Neural progenitor cell (in vitro differentiated cells): ENCODE measurements around the gene GCC1.

Source experiments
- EZH2 ChIP-seq: fragments of 200-600 bp; sonication (generic); IDR thresholded peaks from 2 replicates; pipeline ENCODE4 v1.6.1; 2017; ENCODE audit warnings: antibody characterized with exemption, mild to moderate bottlenecking, moderate library complexity
- EZH2phosphoT487 ChIP-seq: fragments of 200-600 bp; sonication (generic); IDR thresholded peaks from 2 replicates; pipeline ENCODE4 v1.6.1; 2017; ENCODE audit warnings: antibody characterized with exemption
- TF ChIP-seq, protein P1 (sequence below): fragments of 200-600 bp; sonication (generic); IDR thresholded peaks from 2 replicates; pipeline ENCODE4 v1.5.1; 2017; ENCODE audit warnings: antibody characterized with exemption, mild to moderate bottlenecking

DNA sequence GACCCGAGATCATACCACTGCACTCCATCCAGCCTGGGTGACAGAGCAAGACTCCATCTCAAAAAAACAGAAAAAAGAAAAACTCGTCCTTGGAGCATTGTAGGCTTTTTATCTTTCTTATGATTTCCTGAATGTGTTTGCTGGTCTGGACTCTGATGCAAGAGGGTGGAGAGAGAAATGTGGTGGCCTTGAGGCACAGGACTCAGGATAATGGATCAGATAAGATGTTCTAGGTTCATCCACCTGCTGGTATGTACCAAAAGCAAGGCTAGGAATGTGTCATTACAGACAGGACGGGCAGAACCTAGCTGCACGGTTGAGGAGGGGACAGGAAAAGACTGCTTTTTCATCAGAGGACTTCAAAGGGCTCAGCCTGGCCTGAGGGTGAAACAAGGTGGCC is 33.5 kb downstream of the GCC1 start:
- TF ChIP-seq, protein P1, sequence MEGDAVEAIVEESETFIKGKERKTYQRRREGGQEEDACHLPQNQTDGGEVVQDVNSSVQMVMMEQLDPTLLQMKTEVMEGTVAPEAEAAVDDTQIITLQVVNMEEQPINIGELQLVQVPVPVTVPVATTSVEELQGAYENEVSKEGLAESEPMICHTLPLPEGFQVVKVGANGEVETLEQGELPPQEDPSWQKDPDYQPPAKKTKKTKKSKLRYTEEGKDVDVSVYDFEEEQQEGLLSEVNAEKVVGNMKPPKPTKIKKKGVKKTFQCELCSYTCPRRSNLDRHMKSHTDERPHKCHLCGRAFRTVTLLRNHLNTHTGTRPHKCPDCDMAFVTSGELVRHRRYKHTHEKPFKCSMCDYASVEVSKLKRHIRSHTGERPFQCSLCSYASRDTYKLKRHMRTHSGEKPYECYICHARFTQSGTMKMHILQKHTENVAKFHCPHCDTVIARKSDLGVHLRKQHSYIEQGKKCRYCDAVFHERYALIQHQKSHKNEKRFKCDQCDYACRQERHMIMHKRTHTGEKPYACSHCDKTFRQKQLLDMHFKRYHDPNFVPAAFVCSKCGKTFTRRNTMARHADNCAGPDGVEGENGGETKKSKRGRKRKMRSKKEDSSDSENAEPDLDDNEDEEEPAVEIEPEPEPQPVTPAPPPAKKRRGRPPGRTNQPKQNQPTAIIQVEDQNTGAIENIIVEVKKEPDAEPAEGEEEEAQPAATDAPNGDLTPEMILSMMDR: no peak
- TF ChIP-seq EZH2phosphoT487 (no peak), EZH2 (no peak)
